HepG2 (cell line): ENCODE data around the gene KRTAP5-11. TPM values are rescaled to one million over a fixed set of nuclear protein-coding genes. Genes with fewer than 3 reads are reported as not detected.

Experiments used
- CEBPG ChIP-seq: IDR thresholded peaks from 2 replicates; pipeline ENCODE4 v1.6.1; 2016
- HOXA3 ChIP-seq: sonication (generic); formaldehyde crosslinking; IDR thresholded peaks from 2 replicates; pipeline ENCODE4 v1.5.0; 2020; ENCODE audit warnings: missing genetic modification reagents
- JDP2 ChIP-seq: sonication (generic); formaldehyde crosslinking; IDR thresholded peaks from 2 replicates; pipeline ENCODE4 v1.8.1; 2022; ENCODE audit warnings: missing genetic modification reagents, borderline replicate concordance
- MBD4 ChIP-seq: IDR thresholded peaks from 2 replicates; pipeline ENCODE4 v1.6.1; 2012; ENCODE audit warnings: low read length, inconsistent platforms, borderline replicate concordance
- TCF7 ChIP-seq: sonication (generic); IDR thresholded peaks from 2 replicates; pipeline ENCODE4 v1.6.1; 2016; ENCODE audit warnings: antibody characterized with exemption, low read depth
- YY1 ChIP-seq: IDR thresholded peaks from 2 replicates; pipeline ENCODE4 v1.6.1; 2011; ENCODE audit warnings: low read length, low read depth, moderate library complexity, mild to moderate bottlenecking; ENCODE audit not compliant: insufficient read depth, insufficient replicate concordance
- ZFP37 ChIP-seq: sonication (generic); formaldehyde crosslinking; IDR thresholded peaks from 2 replicates; pipeline ENCODE4 v1.4.0; 2020; ENCODE audit warnings: missing genetic modification reagents, borderline replicate concordance
- ZNF605 ChIP-seq: sonication (generic); formaldehyde crosslinking; IDR thresholded peaks from 2 replicates; pipeline ENCODE4 v1.8.0; 2022; ENCODE audit warnings: mild to moderate bottlenecking, missing genetic modification reagents
- ZNF75D ChIP-seq: sonication (generic); formaldehyde crosslinking; IDR thresholded peaks from 2 replicates; pipeline ENCODE4 v1.8.1; 2023; ENCODE audit warnings: missing genetic modification reagents, mild to moderate bottlenecking, borderline replicate concordance
- polyA plus RNA-seq, 8 experiments: library from polyadenylated mRNA; depleted of rRNA in 3 of 8; stranded (reverse) in 7 of 8; unstranded in 1 of 8; fragments of >200 nt; fragmentation: Illumina TruSeq in 4 of 8; extraction: Trizol in 4 of 8; gene quantifications; 2 replicates each; pipeline versions ENCODE4 v1.2.1 to v1.2.3, GENCODE V29; 2011 to 2016; ENCODE audit warnings: low read depth in 4 of 8, missing spikeins in 1 of 8, mixed read lengths in 1 of 8; ENCODE audit not compliant: insufficient read depth in 1 of 8
- total RNA-seq, 5 experiments: library from RNA; depleted of rRNA; stranded (reverse); fragments of >200 nt; fragmentation: Illumina TruSeq; extraction: Trizol; gene quantifications; 2 replicates each; pipeline ENCODE4 v1.2.3, GENCODE V29; 2016; ENCODE audit warnings: low read depth in 1 of 5
- TF ChIP-seq, protein P1 (sequence below), 2 experiments: fragments of 450-650 bp in 1 of 2; sonication (generic) in 1 of 2; formaldehyde crosslinking in 1 of 2; IDR thresholded peaks; 2 replicates each; pipeline versions ENCODE4 v1.6.1 to v1.8.0; 2016 to 2022; ENCODE audit warnings: antibody characterized with exemption in 1 of 2, mild to moderate bottlenecking in 1 of 2, missing genetic modification reagents in 1 of 2
- TF ChIP-seq, protein P2 (sequence below): sonication (generic); formaldehyde crosslinking; IDR thresholded peaks from 2 replicates; pipeline ENCODE4 v1.5.0; 2020; ENCODE audit warnings: mild to moderate bottlenecking, missing genetic modification reagents, borderline replicate concordance
- TF ChIP-seq, protein P3 (sequence below): sonication (generic); formaldehyde crosslinking; IDR thresholded peaks from 2 replicates; pipeline ENCODE4 v1.5.0; 2020; ENCODE audit warnings: mild to moderate bottlenecking, missing genetic modification reagents, moderate library complexity

Gene KRTAP5-11
- total and polyA plus RNA-seq, 2 of the 13 experiments (the other 11 are each of a cell fraction or from before 2014, with no cell fraction given) = not detected

DNA sequence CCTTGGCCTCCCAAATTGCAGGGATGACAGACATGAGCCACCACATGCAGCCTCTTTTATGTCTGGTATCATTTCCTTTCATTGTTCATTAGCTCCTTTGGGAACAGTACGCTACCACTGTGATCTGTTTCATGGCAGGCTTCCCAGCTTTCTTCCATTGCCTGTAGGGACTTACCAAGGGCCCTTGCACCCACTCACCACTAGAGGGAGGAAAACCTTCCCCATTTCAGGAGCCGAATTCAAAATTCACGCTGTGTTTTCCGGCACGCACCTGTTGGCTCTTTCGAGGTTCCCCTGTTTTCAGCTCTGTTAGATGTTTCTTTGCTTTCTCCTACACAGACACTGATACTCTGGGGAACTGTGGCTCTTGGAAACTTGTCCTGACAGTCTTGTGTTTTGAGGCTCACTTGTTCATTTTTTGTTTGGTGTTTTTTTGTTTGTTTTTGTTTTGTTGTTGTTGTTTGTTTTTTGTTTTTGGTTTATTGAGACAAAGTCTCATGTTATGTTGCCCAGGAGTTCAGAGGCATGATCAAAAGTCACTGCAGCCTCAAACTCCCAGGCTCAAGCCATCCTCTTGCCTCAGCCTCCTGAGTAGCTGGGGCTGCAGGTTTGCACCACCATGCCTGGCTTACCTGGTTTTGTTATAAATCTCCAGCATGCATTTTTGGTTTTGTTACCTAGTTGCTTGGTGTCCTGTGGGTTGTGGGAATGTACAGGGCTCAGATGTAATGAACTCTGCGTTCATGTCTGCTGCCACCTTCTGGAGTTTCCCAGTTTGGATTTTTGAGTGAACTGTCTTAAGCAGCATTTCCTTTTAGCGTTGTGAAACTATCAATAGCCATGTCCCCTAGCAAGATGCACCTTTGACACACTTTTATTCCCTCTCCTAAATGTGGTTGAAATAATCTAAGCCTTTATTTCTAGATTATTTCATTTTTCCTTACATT, 2.3 kb downstream of the KRTAP5-11 start (continued):
- TF ChIP-seq, protein P1, sequence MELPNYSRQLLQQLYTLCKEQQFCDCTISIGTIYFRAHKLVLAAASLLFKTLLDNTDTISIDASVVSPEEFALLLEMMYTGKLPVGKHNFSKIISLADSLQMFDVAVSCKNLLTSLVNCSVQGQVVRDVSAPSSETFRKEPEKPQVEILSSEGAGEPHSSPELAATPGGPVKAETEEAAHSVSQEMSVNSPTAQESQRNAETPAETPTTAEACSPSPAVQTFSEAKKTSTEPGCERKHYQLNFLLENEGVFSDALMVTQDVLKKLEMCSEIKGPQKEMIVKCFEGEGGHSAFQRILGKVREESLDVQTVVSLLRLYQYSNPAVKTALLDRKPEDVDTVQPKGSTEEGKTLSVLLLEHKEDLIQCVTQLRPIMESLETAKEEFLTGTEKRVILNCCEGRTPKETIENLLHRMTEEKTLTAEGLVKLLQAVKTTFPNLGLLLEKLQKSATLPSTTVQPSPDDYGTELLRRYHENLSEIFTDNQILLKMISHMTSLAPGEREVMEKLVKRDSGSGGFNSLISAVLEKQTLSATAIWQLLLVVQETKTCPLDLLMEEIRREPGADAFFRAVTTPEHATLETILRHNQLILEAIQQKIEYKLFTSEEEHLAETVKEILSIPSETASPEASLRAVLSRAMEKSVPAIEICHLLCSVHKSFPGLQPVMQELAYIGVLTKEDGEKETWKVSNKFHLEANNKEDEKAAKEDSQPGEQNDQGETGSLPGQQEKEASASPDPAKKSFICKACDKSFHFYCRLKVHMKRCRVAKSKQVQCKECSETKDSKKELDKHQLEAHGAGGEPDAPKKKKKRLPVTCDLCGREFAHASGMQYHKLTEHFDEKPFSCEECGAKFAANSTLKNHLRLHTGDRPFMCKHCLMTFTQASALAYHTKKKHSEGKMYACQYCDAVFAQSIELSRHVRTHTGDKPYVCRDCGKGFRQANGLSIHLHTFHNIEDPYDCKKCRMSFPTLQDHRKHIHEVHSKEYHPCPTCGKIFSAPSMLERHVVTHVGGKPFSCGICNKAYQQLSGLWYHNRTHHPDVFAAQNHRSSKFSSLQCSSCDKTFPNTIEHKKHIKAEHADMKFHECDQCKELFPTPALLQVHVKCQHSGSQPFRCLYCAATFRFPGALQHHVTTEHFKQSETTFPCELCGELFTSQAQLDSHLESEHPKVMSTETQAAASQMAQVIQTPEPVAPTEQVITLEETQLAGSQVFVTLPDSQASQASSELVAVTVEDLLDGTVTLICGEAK (IDR thresholded peaks at IDR 0.05) = no peak
- TF ChIP-seq, protein P1 (CRISPR knock-in tag; IDR thresholded peaks at IDR 0.05) = no peak
- TF ChIP-seq, protein P2, sequence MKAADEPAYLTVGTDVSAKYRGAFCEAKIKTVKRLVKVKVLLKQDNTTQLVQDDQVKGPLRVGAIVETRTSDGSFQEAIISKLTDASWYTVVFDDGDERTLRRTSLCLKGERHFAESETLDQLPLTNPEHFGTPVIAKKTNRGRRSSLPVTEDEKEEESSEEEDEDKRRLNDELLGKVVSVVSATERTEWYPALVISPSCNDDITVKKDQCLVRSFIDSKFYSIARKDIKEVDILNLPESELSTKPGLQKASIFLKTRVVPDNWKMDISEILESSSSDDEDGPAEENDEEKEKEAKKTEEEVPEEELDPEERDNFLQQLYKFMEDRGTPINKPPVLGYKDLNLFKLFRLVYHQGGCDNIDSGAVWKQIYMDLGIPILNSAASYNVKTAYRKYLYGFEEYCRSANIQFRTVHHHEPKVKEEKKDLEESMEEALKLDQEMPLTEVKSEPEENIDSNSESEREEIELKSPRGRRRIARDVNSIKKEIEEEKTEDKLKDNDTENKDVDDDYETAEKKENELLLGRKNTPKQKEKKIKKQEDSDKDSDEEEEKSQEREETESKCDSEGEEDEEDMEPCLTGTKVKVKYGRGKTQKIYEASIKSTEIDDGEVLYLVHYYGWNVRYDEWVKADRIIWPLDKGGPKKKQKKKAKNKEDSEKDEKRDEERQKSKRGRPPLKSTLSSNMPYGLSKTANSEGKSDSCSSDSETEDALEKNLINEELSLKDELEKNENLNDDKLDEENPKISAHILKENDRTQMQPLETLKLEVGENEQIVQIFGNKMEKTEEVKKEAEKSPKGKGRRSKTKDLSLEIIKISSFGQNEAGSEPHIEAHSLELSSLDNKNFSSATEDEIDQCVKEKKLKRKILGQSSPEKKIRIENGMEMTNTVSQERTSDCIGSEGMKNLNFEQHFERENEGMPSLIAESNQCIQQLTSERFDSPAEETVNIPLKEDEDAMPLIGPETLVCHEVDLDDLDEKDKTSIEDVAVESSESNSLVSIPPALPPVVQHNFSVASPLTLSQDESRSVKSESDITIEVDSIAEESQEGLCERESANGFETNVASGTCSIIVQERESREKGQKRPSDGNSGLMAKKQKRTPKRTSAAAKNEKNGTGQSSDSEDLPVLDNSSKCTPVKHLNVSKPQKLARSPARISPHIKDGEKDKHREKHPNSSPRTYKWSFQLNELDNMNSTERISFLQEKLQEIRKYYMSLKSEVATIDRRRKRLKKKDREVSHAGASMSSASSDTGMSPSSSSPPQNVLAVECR = 0 out of 2 replicates have a peak, but pooled peaks have one; percentile 34
- TF ChIP-seq HOXA3 (CRISPR knock-in tag) (peak; percentile 25; the same call in 1 of the 2 replicates), JDP2 (CRISPR knock-in tag) (no peak), MBD4 (no peak), ZNF605 (CRISPR knock-in tag) (peak; percentile 78), YY1 (no peak), CEBPG (CRISPR knock-in tag) (0 out of 2 replicates have a peak, but pooled peaks have one; percentile 8), ZNF75D (no peak), ZFP37 (0 out of 2 replicates have a peak, but pooled peaks have one; percentile 41), TCF7 (no peak)
- TF ChIP-seq, protein P3, sequence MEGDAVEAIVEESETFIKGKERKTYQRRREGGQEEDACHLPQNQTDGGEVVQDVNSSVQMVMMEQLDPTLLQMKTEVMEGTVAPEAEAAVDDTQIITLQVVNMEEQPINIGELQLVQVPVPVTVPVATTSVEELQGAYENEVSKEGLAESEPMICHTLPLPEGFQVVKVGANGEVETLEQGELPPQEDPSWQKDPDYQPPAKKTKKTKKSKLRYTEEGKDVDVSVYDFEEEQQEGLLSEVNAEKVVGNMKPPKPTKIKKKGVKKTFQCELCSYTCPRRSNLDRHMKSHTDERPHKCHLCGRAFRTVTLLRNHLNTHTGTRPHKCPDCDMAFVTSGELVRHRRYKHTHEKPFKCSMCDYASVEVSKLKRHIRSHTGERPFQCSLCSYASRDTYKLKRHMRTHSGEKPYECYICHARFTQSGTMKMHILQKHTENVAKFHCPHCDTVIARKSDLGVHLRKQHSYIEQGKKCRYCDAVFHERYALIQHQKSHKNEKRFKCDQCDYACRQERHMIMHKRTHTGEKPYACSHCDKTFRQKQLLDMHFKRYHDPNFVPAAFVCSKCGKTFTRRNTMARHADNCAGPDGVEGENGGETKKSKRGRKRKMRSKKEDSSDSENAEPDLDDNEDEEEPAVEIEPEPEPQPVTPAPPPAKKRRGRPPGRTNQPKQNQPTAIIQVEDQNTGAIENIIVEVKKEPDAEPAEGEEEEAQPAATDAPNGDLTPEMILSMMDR (CRISPR knock-in tag) = peak; percentile 77
